AG09319 (cell line): ENCODE data around the gene ZNF496.
A peak's percentile ranks its signal among the peaks of the same experiment; 100 is the strongest.
"Not testable (repeated sequence)": the region's sequence is repeated elsewhere in the genome, so short reads cannot be mapped to it uniquely, and the experiment has no call there.

ENCODE experiments used
- DNase-seq: peaks from one replicate; pipeline ENCODE4 v3.0.0-alpha.2; 2010; ENCODE audit warnings: low read depth; ENCODE audit errors: extremely low read depth
- CTCF ChIP-seq: IDR thresholded peaks from 2 replicates; pipeline ENCODE4 v1.5.1; 2011; ENCODE audit warnings: low read depth, mild to moderate bottlenecking, inconsistent platforms, low read length, moderate library complexity

Gene ZNF496

GRCh38 chr1:247331525-247332214 lies at the start of gene ZNF496:
Gene ZNF496, minus strand, starts transcription at chr1:247331867. Its CDS starts 2,289 bp downstream, at chr1:247329578.
- DNase-seq, result peak; percentile 74

GRCh38 chr1:247378334-247379073 lies 46.8 kb upstream of the ZNF496 start:
- DNase-seq, result no peak
- no peak for TF ChIP-seq CTCF

More at GRCh38 chr1:247331525-247332214, at the start of gene ZNF496:
- no peak for TF ChIP-seq CTCF

- not testable (repeated sequence) for DNase-seq
These were observed 46.0 kb upstream of the ZNF496 start for GRCh38 chr1:247377656-247378055.

- no peak for DNase-seq
- TF ChIP-seq CTCF, result no peak
These were observed 45.0 kb upstream of the ZNF496 start for GRCh38 chr1:247376659-247377058.

GRCh38 chr1:247375747-247376146 lies 44.1 kb upstream of the ZNF496 start:
- no peak for TF ChIP-seq CTCF
- no peak for DNase-seq

GRCh38 chr1:247374651-247375334 lies 43.1 kb upstream of the ZNF496 start:
- not testable (repeated sequence) for DNase-seq

GRCh38 chr1:247373721-247374141 lies 42.1 kb upstream of the ZNF496 start:
- TF ChIP-seq CTCF, result peak; percentile 43
- no peak for DNase-seq

GRCh38 chr1:247371801-247372259 lies 40.2 kb upstream of the ZNF496 start:
- no peak for TF ChIP-seq CTCF
- DNase-seq, result no peak
